ENCODE data around the gene ZBTB14.

The ZBTB14 gene

DNA sequence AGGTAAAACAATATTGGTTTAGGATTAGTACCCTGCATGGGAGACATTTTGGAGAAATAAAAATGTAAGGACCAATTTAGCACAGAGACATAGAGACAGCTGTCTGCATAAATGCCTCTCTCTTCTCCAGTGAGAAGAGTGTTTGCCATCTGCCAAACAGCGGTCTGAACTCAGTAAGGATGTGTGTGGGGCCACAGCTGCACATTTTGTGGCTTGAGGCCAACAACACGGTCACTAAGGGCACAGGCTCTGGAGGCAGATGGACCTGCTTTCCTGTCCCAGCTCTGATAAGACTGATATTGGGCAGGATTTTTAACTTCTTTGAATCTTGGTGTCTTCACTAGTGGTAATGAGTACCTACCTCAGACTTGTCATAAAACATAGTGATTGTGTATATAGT is 10.2 kb downstream of the ZBTB14 start:
- no peak for DNase-seq (ENCODE audit: extremely low spot score)
- POLR2A ChIA-PET: interaction anchor here (3.0 kb wide), 1 partner anchor 11 kb away, joined by 13 read pairs; the partner anchor contains the start of gene ZBTB14
- CTCF ChIA-PET: interaction anchor here (0.6 kb wide), 1 partner anchor 1092 kb away, joined by 3 read pairs; no protein-coding TSS in a partner anchor
- TF ChIP-seq LEF1 (IDR thresholded peaks at IDR 0.05; ENCODE audit: borderline replicate concordance) (no peak), HDGF (IDR thresholded peaks at IDR 0.05; ENCODE audit: borderline replicate concordance) (no peak), CTBP1 (IDR thresholded peaks at IDR 0.05; ENCODE audit: borderline replicate concordance) (no peak), BHLHE40 (IDR thresholded peaks at IDR 0.05; ENCODE audit: borderline replicate concordance) (no peak), FOXK2 (IDR thresholded peaks at IDR 0.05) (no peak), FOXM1 (IDR thresholded peaks at IDR 0.05; ENCODE audit: borderline replicate concordance) (no peak), FOXA1 (IDR thresholded peaks at IDR 0.05) (no peak), SP1 (IDR thresholded peaks at IDR 0.05) (no peak), ZNF384 (IDR thresholded peaks at IDR 0.05) (no peak), SUZ12 (IDR thresholded peaks at IDR 0.05) (no peak), L3MBTL2 (conservative IDR thresholded peaks at IDR 0.05) (no peak), NFRKB (IDR thresholded peaks at IDR 0.05) (no peak), ARNT (IDR thresholded peaks at IDR 0.05) (no peak), ELF4 (IDR thresholded peaks at IDR 0.05) (no peak), TARDBP (IDR thresholded peaks at IDR 0.05) (no peak)
- TF ChIP-seq, protein P1, sequence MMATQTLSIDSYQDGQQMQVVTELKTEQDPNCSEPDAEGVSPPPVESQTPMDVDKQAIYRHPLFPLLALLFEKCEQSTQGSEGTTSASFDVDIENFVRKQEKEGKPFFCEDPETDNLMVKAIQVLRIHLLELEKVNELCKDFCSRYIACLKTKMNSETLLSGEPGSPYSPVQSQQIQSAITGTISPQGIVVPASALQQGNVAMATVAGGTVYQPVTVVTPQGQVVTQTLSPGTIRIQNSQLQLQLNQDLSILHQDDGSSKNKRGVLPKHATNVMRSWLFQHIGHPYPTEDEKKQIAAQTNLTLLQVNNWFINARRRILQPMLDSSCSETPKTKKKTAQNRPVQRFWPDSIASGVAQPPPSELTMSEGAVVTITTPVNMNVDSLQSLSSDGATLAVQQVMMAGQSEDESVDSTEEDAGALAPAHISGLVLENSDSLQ (IDR thresholded peaks at IDR 0.05): no peak

GRCh38 chr18:5284808-5285207 is 10.7 kb downstream of the ZBTB14 start:
- POLR2A ChIA-PET: interaction anchor here (3.0 kb wide), 1 partner anchor 11 kb away, joined by 13 read pairs; the partner anchor contains the start of gene ZBTB14
- CTCF ChIA-PET: interaction anchor here (0.6 kb wide), 2 partner anchors 471 to 1092 kb away, joined by 3 read pairs; no protein-coding TSS in a partner anchor
- TF ChIP-seq LEF1 (IDR thresholded peaks at IDR 0.05; ENCODE audit: borderline replicate concordance) (no peak), L3MBTL2 (conservative IDR thresholded peaks at IDR 0.05) (no peak), HDGF (IDR thresholded peaks at IDR 0.05; ENCODE audit: borderline replicate concordance) (no peak), TARDBP (IDR thresholded peaks at IDR 0.05) (no peak), FOXM1 (IDR thresholded peaks at IDR 0.05; ENCODE audit: borderline replicate concordance) (no peak), FOXK2 (IDR thresholded peaks at IDR 0.05) (no peak), BHLHE40 (IDR thresholded peaks at IDR 0.05; ENCODE audit: borderline replicate concordance) (no peak), SUZ12 (IDR thresholded peaks at IDR 0.05) (no peak), ZNF384 (IDR thresholded peaks at IDR 0.05) (no peak), NFRKB (IDR thresholded peaks at IDR 0.05) (no peak), CTBP1 (IDR thresholded peaks at IDR 0.05; ENCODE audit: borderline replicate concordance) (no peak), FOXA1 (IDR thresholded peaks at IDR 0.05) (no peak), ELF4 (IDR thresholded peaks at IDR 0.05) (no peak), SP1 (IDR thresholded peaks at IDR 0.05) (no peak), ARNT (IDR thresholded peaks at IDR 0.05) (no peak)
- TF ChIP-seq, protein P1 (IDR thresholded peaks at IDR 0.05): no peak
- no peak for DNase-seq (ENCODE audit: extremely low spot score)

- no peak for TF ChIP-seq FOXK2 (IDR thresholded peaks at IDR 0.05)
- CTCF ChIA-PET: no interaction called here
- no peak for DNase-seq (ENCODE audit: extremely low spot score)
- POLR2A ChIA-PET: interaction anchor here (3.0 kb wide), 1 partner anchor 13 kb away, joined by 13 read pairs; the partner anchor contains the start of gene ZBTB14
Measured at GRCh38 chr18:5282770-5283169, 12.8 kb downstream of the ZBTB14 start.

DNA sequence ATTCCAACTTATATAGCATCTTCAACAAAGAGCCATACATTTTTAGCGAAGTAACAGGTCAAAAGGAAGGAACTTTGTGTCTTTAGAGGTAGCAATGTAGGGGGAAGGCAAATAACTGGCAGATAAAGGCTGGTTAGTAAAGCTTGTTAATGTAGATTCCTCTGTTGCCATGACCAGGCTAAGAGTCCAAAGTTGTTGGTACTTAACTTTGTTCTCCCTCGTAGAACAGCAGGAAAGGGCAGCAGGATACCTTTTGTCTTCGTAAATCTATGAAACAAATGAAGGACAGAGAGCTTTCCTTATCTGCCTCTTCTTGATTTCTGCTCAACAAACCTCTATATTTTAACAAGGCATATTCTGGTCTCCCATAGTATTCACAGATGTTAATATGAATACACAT is 18.6 kb downstream of the ZBTB14 start:
- DNase-seq (ENCODE audit: extremely low spot score): no peak
- TF ChIP-seq NFRKB (IDR thresholded peaks at IDR 0.05) (no peak), FOXM1 (IDR thresholded peaks at IDR 0.05; ENCODE audit: borderline replicate concordance) (no peak), ZNF384 (IDR thresholded peaks at IDR 0.05) (no peak), BHLHE40 (IDR thresholded peaks at IDR 0.05; ENCODE audit: borderline replicate concordance) (no peak), TARDBP (IDR thresholded peaks at IDR 0.05) (no peak)
- CTCF ChIA-PET: no interaction called here
- POLR2A ChIA-PET: no interaction called here

GRCh38 chr18:5275872-5276271 is 19.7 kb downstream of the ZBTB14 start:
- POLR2A ChIA-PET: no interaction called here
- CTCF ChIA-PET: no interaction called here

GRCh38 chr18:5268874-5269273 is 26.7 kb downstream of the ZBTB14 start:
- ChIA-PET POLR2A (no interaction called here), CTCF (no interaction called here)
- TF ChIP-seq ZNF384 (IDR thresholded peaks at IDR 0.05) (no peak), FOXK2 (IDR thresholded peaks at IDR 0.05) (no peak), FOXM1 (IDR thresholded peaks at IDR 0.05; ENCODE audit: borderline replicate concordance) (no peak), TARDBP (IDR thresholded peaks at IDR 0.05) (no peak), ELF4 (IDR thresholded peaks at IDR 0.05) (no peak), FOXA1 (IDR thresholded peaks at IDR 0.05) (no peak), HDGF (IDR thresholded peaks at IDR 0.05; ENCODE audit: borderline replicate concordance) (no peak), BHLHE40 (IDR thresholded peaks at IDR 0.05; ENCODE audit: borderline replicate concordance) (no peak), ARNT (IDR thresholded peaks at IDR 0.05) (no peak), SUZ12 (IDR thresholded peaks at IDR 0.05) (no peak), SP1 (IDR thresholded peaks at IDR 0.05) (no peak), LEF1 (IDR thresholded peaks at IDR 0.05; ENCODE audit: borderline replicate concordance) (no peak), L3MBTL2 (conservative IDR thresholded peaks at IDR 0.05) (no peak), NFRKB (IDR thresholded peaks at IDR 0.05) (no peak), CTBP1 (IDR thresholded peaks at IDR 0.05; ENCODE audit: borderline replicate concordance) (no peak)
- TF ChIP-seq, protein P1 (IDR thresholded peaks at IDR 0.05): no peak
- DNase-seq (ENCODE audit: extremely low spot score): no peak

More at GRCh38 chr18:5275872-5276271, 19.7 kb downstream of the ZBTB14 start:
- TF ChIP-seq SP1 (IDR thresholded peaks at IDR 0.05) (no peak), ZNF384 (IDR thresholded peaks at IDR 0.05) (no peak), L3MBTL2 (conservative IDR thresholded peaks at IDR 0.05) (no peak), SUZ12 (IDR thresholded peaks at IDR 0.05) (no peak), NFRKB (IDR thresholded peaks at IDR 0.05) (no peak), ARNT (IDR thresholded peaks at IDR 0.05) (no peak), CTBP1 (IDR thresholded peaks at IDR 0.05; ENCODE audit: borderline replicate concordance) (no peak), FOXA1 (IDR thresholded peaks at IDR 0.05) (no peak), FOXK2 (IDR thresholded peaks at IDR 0.05) (no peak), HDGF (IDR thresholded peaks at IDR 0.05; ENCODE audit: borderline replicate concordance) (no peak)
- no peak for DNase-seq (ENCODE audit: extremely low spot score)

All from HEK293T (cell line).